Left ventricle myocardium inferior (tissue), 1 donor: ENCODE data around the gene PCK1. TPM values are rescaled to one million over a fixed set of nuclear protein-coding genes. Genes with fewer than 3 reads are reported as not detected.

Source experiments
- DNase-seq: peaks from one replicate; pipeline ENCODE4 v3.0.0-alpha.2; 2020
- H3K27ac ChIP-seq: fragments of 200-600 bp; replicated peaks from 2 replicates; pipeline ENCODE4 v1.8.0; 2021
- H3K27me3 ChIP-seq: fragments of 200-600 bp; 2 replicates; pipeline ENCODE4 v1.8.0; 2021; ENCODE audit warnings: low read depth
- H3K36me3 ChIP-seq: fragments of 200-600 bp; 2 replicates; pipeline ENCODE4 v1.8.0; 2021
- H3K4me1 ChIP-seq: fragments of 200-600 bp; 2 replicates; pipeline ENCODE4 v1.8.0; 2021
- H3K4me3 ChIP-seq: fragments of 200-600 bp; 2 replicates; pipeline ENCODE4 v1.8.0; 2021; ENCODE audit warnings: mild to moderate bottlenecking, moderate library complexity
- H3K9me3 ChIP-seq: fragments of 200-600 bp; replicated peaks from 2 replicates; pipeline ENCODE4 v1.8.0; 2021
- intact Hi-C: fragments of 100-400 bp; cut with micrococcal nuclease; formaldehyde crosslinking; loops from one replicate; pipeline ENCODE4 v1.11.0; 2022
- total RNA-seq: library from RNA; stranded (reverse); fragmentation: NEBNext Ultra II Directional; extraction: Animal tissue kit (Norgen Biotek cat#: 25700); gene quantifications from one replicate; pipeline ENCODE4 v1.2.1, GENCODE V29; 2021
- TF ChIP-seq, protein P1 (sequence below): fragments of 200-600 bp; IDR thresholded peaks from 2 replicates; pipeline ENCODE4 v1.8.0; 2021; ENCODE audit warnings: antibody characterized with exemption, mild to moderate bottlenecking, borderline replicate concordance
- donor health status: DM: no; HTN: yes; CAD: no; lungs with severe emphysema.

The PCK1 gene
- total RNA-seq, 1 donor from 2014 or later = 0.25 TPM

DNA sequence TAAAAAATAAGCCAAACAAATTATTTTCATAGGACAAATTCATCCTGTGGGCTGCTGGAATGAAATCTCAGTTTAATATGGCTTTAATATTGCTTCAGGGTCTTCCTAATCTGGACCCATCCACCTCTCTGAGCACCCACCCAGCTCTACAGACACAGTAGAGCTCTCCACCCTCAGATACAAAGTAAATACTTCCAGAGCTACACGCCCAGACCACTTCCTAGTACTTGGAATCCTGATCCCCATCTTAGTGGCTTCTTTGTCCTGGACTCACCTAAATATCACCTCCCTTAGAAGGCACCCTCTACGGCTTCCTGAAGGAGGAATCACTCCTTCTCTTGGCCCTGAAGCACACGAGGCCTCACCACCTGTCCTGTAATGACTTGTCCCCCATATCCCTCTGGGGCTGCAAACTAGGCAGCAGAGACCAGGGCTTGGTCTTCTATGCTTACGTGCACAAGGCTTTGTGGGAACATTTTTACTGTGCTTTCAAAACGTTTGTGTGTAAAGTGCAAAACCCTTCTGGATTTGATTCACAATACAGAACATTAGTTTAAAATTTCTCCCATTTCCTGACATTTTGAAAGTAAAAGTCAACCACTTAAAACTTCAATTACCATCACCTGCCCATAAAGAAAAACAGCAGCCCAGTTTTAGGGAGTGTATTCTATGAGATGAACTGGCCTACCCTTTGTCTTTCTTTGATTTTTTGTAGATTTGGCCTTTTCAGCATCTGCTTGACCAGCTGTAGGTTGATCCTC, 38.4 kb upstream of the PCK1 start:
- no peaks in the 10 kb centered on the region for H3K36me3 ChIP-seq
- no peaks in the 10 kb centered on the region for H3K4me1 ChIP-seq
- DNase-seq = no peak
- H3K27me3 ChIP-seq = peaks cover 25% of the 10 kb centered on the region
- TF ChIP-seq, protein P1, sequence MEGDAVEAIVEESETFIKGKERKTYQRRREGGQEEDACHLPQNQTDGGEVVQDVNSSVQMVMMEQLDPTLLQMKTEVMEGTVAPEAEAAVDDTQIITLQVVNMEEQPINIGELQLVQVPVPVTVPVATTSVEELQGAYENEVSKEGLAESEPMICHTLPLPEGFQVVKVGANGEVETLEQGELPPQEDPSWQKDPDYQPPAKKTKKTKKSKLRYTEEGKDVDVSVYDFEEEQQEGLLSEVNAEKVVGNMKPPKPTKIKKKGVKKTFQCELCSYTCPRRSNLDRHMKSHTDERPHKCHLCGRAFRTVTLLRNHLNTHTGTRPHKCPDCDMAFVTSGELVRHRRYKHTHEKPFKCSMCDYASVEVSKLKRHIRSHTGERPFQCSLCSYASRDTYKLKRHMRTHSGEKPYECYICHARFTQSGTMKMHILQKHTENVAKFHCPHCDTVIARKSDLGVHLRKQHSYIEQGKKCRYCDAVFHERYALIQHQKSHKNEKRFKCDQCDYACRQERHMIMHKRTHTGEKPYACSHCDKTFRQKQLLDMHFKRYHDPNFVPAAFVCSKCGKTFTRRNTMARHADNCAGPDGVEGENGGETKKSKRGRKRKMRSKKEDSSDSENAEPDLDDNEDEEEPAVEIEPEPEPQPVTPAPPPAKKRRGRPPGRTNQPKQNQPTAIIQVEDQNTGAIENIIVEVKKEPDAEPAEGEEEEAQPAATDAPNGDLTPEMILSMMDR = no peak
- intact Hi-C loops = no loop called here
- no peak overlapping the region for H3K27ac ChIP-seq
- no peak overlapping the region for H3K4me3 ChIP-seq
- no peaks in the 10 kb centered on the region for H3K9me3 ChIP-seq

DNA sequence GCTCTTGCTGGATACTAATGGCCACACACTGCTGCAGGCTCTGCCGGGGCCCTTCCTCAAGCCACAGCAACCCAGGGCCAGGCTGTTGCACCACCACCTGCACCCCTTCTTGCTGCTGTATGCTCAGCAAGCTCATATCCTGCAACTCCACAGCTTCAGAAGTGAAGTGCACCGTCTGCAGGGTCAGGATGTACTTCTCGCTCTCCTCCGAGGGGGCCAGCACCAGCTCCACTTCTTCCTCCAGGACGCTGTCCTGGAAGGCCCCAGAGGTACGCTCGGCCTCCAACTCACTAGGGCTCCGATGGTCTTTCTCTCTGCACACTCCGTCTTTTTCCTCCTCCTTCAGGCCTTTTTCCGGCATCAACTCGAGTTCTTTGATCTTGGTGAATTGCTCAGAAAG, 37.1 kb upstream of the PCK1 start:
- H3K9me3 ChIP-seq = no peaks in the 10 kb centered on the region
- intact Hi-C loops = no loop called here
- no peaks in the 10 kb centered on the region for H3K36me3 ChIP-seq
- TF ChIP-seq, protein P1 = no peak
- H3K27ac ChIP-seq = no peak overlapping the region
- no peak overlapping the region for H3K4me3 ChIP-seq
- no peaks in the 10 kb centered on the region for H3K4me1 ChIP-seq
- DNase-seq = no peak
- peaks cover 20% of the 10 kb centered on the region for H3K27me3 ChIP-seq

DNA sequence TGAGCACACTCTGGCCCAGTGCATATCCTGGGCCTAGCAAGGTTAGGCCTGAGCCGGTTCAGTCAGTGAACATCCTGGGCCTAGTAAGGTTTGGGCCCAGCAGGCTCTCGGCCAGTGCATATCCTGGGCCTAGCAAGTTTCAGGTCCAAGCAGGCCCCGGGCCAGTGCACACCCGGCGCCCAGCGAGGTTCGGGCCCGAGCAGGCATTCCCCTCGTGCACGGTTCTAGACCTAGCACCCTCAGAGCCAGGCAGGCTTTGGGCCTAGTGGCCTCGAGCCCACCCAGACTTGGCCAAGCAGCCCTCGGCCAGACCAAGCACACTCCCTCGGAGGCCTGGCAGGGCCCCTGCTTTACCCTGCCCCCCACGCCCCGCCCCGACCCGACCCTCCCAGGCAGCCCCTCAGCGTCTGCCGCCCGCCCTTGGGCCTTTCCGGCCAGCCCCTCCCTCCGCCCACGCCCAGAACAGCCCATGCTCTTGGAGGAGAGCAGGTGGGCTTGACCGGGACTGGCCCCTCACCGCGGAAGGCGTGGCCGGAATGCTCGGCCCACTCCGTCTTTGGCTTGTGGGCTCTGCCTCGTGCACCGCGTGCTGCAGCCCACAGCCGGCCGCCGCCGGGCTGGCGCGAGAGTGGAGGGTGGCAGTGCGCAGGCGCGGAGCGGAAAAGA, 36.3 kb upstream of the PCK1 start, which contains the start of gene CTCFL:
Gene CTCFL (minus strand): TSS at position 630 of the 666 bp plus-strand sequence. CDS start 935 bp downstream, outside the sequence.
- H3K27ac ChIP-seq = no peak within 1 kb of the TSS
- no peaks in the 10 kb centered on the region for H3K36me3 ChIP-seq
- no peaks in the 10 kb centered on the region for H3K9me3 ChIP-seq
- TF ChIP-seq, protein P1 = no peak
- H3K4me1 ChIP-seq = no peaks in the 10 kb centered on the region
- intact Hi-C loops = no loop called here
- no peak for DNase-seq
- H3K27me3 ChIP-seq = peaks cover 17% of the 10 kb centered on the region
- no peak within 1 kb of the TSS for H3K4me3 ChIP-seq

DNA sequence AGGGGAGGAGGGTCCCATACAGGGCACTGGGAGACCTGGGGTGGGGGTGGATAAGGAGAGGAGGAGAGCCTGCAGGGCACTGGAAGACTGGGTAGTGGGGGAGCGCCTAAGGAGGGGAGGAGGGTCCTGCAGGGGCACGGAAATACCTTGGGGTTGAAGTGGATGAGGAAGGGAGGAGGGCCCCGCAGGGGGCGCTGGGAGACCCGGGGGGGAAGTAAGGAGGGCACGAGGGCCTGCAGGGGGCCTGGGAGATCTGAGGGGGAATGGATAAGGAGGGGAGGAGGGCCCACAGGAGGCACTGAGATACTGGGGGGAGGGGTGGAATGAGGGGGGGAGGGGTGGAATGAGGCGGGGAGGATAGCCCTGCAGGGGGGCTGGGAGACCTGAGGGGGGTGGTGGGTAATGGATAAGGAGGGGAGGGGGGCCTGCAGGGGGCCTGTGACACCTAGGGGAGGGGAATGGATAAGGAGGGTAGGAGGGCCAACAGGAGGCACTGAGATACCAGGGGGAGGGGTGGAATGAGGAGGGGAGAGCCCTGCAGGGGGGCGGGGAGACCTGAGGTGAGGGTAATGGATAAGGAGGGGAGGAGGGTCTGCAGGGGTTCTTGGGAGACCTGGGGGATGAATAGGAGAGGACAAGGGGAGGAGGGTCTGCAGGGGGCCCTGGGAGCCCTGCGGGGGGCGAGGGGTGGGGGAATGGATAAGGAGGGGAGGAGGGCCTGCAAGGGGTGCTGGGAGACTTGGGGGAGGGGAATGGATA, 35.4 kb upstream of the PCK1 start:
- Histone ChIP-seq H3K4me1 (no peaks in the 10 kb centered on the region), H3K9me3 (no peaks in the 10 kb centered on the region), H3K36me3 (no peaks in the 10 kb centered on the region), H3K4me3 (no peak overlapping the region), H3K27ac (no peak overlapping the region), H3K27me3 (peaks cover 17% of the 10 kb centered on the region)
- intact Hi-C loops = no loop called here
- DNase-seq = no peak
- TF ChIP-seq, protein P1 = no peak

DNA sequence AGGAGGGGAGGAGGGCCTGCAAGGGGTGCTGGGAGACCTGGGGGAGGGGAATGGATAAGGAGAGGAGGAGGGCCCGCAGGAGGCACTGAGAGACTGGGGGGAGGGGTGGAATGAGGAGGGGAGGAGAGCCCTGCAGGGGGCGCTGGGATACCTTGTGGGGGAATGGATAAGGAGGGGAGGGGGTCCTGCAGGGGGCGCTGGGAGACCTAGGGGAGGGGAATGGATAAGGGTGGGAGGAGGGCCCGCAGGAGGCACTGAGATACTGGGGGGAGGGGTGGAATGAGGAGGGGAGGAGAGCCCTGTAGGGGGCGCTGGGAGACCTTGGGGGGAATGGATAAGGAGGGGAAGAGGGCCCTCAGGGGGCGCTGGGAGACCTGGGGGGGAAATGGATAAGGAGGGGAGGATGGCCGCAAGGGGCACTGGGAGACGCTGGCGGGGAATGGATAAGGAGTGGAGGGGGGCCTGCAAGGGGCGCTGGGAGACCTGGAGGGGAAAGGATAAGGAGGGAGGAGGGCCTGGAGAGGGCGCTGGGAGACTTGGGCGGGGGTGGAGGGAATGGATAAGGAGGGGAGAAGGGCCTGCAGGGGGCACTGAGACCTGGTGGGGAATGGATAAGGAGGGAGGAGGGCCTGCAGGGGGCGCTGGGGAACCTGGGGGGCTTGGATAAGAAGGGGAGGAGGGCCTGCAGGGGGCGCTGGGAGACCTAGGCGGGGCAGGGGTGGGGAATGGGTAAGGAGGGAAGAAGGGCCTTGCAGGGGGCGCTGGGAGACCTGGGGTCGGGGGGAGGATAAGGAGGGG, 34.6 kb upstream of the PCK1 start:
- H3K4me3 ChIP-seq = no peak overlapping the region
- no peaks in the 10 kb centered on the region for H3K9me3 ChIP-seq
- DNase-seq = no peak
- no peaks in the 10 kb centered on the region for H3K36me3 ChIP-seq
- H3K27ac ChIP-seq = no peak overlapping the region
- TF ChIP-seq, protein P1 = no peak
- intact Hi-C loops = no loop called here
- peaks cover 17% of the 10 kb centered on the region for H3K27me3 ChIP-seq
- H3K4me1 ChIP-seq = no peaks in the 10 kb centered on the region
